Measurements from ENCODE around the gene RAB31. TPM values are rescaled to one million over a fixed set of nuclear protein-coding genes. Genes with fewer than 3 reads are reported as not detected.

Gene RAB31
- total RNA-seq, 1 donor from 2014 or later, result 32.2 TPM

DNA sequence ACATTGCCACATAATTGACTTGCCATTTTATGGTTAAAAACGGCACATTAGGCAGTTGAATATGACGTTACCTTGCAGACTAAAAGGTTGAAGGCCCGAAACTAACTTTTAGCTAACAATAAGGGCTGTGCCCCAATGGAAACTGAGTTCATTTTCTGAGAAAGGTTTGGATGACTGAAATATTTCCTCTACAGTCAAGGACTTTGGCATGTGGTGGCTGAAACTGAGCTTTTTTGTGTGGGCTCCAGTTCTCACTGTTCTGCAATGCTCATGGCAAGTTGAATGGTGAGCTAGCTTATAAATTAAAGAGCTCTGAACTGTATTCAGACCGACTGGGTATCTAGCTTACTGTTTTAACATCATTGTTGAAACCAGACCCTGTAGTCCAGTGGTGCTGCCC lies 153.8 kb downstream of the RAB31 start:
- intact Hi-C loops (cut with DNase I), result no loop called here
- no peak for DNase-seq (ENCODE audit: low spot score)

DNA sequence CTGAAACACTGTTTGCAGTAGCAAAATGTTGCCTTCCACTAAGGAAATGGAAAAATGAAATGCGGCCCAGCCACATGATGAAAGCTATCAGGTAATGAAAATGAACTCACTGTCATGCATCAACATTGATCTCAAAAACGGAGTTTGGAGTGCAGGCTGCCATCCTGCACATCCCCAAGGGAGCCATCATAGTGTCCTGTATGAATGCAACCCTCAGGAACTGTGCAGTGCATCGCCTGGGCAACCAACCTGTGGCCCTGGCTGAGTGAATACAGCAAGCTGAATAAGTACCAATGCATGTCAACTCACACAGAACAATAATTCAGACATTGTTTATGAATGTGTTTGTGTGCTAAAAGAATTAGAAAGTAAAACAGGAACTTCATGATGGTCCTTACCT lies 154.6 kb downstream of the RAB31 start:
- intact Hi-C loops (cut with DNase I), result no loop called here
- no peak for DNase-seq (ENCODE audit: low spot score)

GRCh38 chr18:9863282-9863681 lies 155.2 kb downstream of the RAB31 start:
- DNase-seq (ENCODE audit: low spot score), result no peak
- intact Hi-C loops (cut with DNase I), result no loop called here

GRCh38 chr18:9865764-9866490 lies 157.8 kb downstream of the RAB31 start:
- DNase-seq (ENCODE audit: low spot score), result no peak

DNA sequence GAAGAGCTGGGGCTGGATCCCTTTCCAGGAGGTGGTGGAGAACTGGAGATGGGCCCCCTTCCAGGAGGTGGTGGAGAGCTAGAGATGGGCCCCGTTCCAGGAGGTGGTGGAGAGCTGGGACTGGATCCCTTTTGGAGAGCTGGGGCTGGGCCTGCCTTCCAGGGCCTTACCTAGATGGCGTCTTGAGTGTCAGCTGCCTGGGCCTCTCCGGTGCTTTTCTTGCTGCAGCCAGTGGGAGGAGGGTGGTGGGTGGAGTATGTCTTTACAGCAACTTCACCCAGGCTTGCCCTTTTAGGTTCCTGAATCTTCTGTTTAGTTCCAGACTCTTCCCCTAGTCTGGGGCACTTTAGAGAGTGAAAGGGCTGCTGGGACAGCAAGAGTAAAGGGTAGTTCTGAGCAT lies 158.5 kb downstream of the RAB31 start:
- DNase-seq (ENCODE audit: low spot score), result no peak
- intact Hi-C loops (cut with DNase I), result no loop called here

More at GRCh38 chr18:9865764-9866490, 157.8 kb downstream of the RAB31 start:
- intact Hi-C loops (cut with DNase I), result no loop called here

- intact Hi-C loops (cut with DNase I), result no loop called here
- DNase-seq (ENCODE audit: low spot score), result no peak
Observed at GRCh38 chr18:9867071-9867594, 159.0 kb downstream of the RAB31 start.

DNA sequence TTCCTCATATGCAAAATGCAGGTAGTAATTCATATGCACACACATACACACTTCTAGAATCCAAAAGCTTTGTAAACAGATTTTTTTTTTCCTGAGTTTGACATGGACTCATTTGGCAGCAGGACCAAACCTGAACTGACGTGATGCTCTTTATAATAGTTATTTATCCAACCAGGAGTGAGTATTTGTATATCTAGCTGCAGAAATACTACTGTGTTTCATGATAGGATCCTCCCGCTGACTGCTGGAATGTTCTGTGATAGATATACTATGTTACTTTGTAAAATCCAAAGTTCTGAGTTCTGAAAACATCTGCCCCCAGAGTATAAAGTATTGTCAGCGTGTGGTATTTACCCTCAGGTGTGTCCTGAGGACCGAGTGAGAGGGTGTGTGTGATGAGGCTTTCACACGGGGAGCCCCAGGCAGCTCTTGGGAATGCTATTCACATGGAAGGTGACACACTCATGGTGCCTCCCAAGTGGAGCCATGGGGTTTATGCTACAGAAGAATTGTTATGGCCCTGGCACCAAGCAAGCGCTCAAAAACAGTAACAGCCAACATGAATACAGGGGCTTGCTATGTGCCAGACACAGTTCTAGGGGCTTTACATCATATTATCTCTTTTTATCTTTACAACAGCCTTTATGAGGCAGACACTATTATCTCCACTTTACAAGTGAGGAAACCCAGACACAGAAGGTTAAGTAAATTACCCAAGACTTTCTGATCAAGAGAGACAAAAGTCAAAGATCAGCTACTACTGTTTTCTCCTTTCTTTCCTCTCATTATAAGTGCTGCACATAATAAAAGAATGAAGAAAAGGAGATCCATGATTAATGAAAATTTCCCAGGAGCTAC lies 161.0 kb downstream of the RAB31 start:
- intact Hi-C loops (cut with DNase I), result no loop called here
- no peak for DNase-seq (ENCODE audit: low spot score)

DNA sequence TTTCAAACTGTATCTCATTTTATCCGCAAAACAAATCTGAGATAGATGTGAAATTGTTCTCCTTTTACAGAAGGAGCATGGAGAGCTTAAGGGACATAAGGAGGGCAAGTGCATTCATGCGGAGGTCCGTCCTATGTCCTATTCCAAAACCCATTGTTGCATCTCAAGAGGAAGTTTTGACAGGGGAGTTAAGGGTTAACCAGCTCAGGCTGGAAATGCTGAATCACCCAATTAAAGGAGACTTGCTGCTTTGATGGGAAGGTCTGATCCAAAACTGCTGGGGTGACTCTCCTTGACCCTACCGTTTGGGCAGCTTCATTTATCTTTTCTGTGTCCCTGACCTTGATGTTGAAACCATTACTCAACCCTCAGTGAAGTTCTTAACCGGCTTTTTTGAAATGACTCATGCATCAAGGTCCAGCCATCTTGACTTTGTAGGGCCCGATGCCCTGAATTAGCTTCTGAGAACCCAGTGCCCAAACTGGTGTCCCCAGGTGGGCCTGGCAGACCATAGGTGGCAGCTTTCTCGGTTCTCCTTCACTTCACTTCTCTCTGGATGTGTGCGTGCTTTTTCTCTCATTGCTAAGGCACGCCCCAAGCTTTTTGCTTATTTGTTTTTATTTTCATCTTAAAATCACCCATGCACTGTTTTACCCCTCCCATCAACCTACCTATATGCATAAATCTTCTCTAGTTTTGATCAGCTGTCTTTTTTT lies 161.8 kb downstream of the RAB31 start:
- DNase-seq (ENCODE audit: low spot score), result no peak
- intact Hi-C loops (cut with DNase I), result no loop called here

- intact Hi-C loops (cut with DNase I), result no loop called here
Observed at GRCh38 chr18:9870431-9871008, 162.4 kb downstream of the RAB31 start.

GRCh38 chr18:9871244-9871746 lies 163.2 kb downstream of the RAB31 start:
- DNase-seq (ENCODE audit: low spot score), result no peak
- intact Hi-C loops (cut with DNase I), result no loop called here

More at GRCh38 chr18:9870431-9871008, 162.4 kb downstream of the RAB31 start:
- no peak for DNase-seq (ENCODE audit: low spot score)

DNA sequence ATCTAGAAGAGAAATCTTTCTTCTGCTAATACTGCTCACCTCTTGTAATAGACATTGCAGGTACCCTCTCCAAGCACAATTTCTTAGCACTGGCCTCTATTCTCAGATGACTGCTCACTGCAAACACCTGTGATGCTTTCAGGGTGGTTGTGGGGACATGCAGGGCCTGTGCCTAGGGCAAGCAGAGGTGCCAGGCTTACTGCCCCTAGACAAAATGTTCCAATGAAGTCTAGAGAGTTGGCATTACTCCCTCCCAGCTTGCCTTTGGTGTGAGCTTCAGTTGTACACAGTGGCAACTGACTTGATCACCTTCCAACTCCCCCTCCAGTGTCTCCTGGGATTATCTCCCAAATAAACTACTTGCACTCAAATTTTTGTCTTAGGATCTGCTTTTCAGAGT lies 164.7 kb downstream of the RAB31 start:
- no peak for DNase-seq (ENCODE audit: low spot score)
- intact Hi-C loops (cut with DNase I), result no loop called here

DNA sequence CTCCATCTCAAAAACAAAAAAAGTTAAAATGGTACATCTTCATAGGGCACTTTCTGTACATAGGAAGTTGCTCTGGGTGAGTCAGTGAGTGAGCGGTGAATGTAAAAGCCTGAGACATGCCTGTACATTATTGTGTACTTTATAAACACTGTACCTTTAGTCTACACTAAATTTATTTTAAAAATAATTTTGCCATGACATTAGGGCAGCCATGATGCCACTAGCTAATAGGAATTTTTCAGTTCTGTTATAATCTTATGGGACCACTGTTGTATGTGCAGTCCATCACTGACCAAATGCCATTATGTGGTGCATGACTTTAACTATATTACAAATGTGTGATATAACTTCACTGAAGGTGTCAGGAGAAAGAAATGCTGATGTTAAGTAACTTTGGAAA lies 166.6 kb downstream of the RAB31 start:
- intact Hi-C loops (cut with DNase I), result loop anchor here (5.0 kb wide), 1 partner anchor 38 kb away; the partner anchor contains the start of gene VAPA
- no peak for DNase-seq (ENCODE audit: low spot score)

DNA sequence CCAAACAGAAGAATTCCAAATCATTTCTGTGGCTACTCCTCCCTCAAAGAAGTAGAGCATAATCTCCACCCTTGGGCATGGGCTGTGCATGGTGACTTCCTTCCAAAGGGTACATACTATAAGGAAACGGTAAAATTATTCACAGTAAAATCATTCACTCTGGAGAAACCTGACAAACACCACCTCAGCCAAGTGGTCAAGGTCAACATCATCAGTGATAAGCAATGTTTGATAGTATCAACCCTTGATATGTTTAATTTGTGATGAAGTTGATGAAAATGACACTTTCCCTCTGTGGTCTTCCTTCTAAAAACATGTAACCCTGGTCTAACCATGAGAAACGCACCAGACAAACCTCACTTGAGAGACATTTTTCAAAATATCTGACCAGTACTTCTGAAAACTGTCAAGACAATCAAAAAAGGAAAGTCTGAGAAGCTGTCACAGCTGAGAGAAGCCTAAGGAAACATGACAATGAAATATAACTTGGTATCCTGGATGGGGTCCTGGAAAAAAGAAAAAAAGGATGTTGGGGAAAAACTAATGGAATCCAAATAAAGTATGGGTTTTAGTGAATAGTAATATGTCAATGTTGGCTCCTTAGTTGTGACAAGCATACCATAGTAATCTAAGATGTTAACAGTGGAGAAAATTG lies 168.2 kb downstream of the RAB31 start:
- intact Hi-C loops (cut with DNase I), result loop anchor here (5.0 kb wide), 1 partner anchor 36 kb away; the partner anchor contains the start of gene VAPA
- no peak for DNase-seq (ENCODE audit: low spot score)

- intact Hi-C loops (cut with DNase I), result loop anchor here (5.0 kb wide), 1 partner anchor 35 kb away; the partner anchor contains the start of gene VAPA
- no peak for DNase-seq (ENCODE audit: low spot score)
Observed at GRCh38 chr18:9876867-9877654, 169.0 kb downstream of the RAB31 start.

GRCh38 chr18:9877655-9878014 lies 169.5 kb downstream of the RAB31 start:
- no peak for DNase-seq (ENCODE audit: low spot score)
- intact Hi-C loops (cut with DNase I), result loop anchor here (5.0 kb wide), 1 partner anchor 35 kb away; the partner anchor contains the start of gene VAPA

DNA sequence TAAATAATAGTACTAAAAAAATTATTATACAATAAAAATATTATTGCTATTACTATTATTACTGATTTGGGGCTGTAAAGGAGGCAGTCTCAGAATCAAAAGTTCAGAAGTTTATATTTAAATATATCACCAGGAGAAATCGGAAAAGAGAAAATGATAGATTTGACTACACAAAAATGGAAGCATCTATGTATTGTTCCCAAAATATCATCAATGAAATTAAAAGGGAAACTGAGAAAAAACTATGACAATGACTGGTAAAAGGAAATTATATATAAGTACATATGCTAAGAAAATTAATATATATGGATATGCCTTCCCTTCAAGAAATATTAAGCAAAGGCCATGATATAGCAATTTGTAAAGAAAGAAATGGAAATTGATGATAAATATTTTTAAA lies 170.0 kb downstream of the RAB31 start:
- intact Hi-C loops (cut with DNase I), result loop anchor here (5.0 kb wide), 1 partner anchor 34 kb away; the partner anchor contains the start of gene VAPA
- no peak for DNase-seq (ENCODE audit: low spot score)

DNA sequence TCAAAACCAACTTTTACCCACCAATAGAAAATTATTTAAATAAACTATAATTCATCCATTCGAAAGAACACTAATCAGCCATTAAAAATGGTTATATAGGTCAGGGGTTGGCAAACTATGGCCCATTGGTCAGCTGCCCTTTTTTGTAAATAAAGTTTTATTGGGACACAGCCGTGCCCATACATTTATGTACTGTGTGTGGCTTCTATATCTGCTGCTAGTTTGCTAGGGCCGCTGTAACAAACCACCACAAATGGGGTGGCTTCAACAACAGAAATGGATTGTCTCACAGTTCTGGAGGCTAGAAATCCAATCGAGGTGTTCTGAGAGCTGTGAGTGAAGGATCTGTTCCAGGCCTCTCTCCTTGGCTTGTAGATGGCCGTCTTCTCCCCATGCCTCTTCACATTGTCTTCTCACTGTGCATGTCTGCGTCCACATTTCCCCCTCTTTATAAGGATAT lies 170.7 kb downstream of the RAB31 start:
- intact Hi-C loops (cut with DNase I), result loop anchor here (5.0 kb wide), 1 partner anchor 33 kb away; the partner anchor contains the start of gene VAPA
- DNase-seq (ENCODE audit: low spot score), result no peak

GRCh38 chr18:9884090-9884489 lies 176.0 kb downstream of the RAB31 start:
- DNase-seq (ENCODE audit: low spot score), result no peak
- intact Hi-C loops (cut with DNase I), result no loop called here
